CD4-positive, alpha-beta T cell (primary cell): ENCODE data around the gene FSTL3. TPM values are rescaled to one million over a fixed set of nuclear protein-coding genes. Genes with fewer than 3 reads are reported as not detected.

Experiments
- ATAC-seq: fragments of 200-7000 bp; cut with Tn5 transposase; one replicate; pipeline ENCODE4 v1.10.0; 2022; ENCODE audit warnings: mild to moderate bottlenecking; ENCODE audit not compliant: poor library complexity
- CTCF ChIA-PET: fragments of 350-600 bp; sonication (Branson Sonifier 250); formaldehyde crosslinking; loops from one replicate; lab custom pipeline; 2021; ENCODE audit warnings: antibody characterized with exemption, inconsistent platforms; lab: Charles Lee
- POLR2A ChIA-PET: fragments of 350-600 bp; sonication (Branson Sonifier 250); formaldehyde crosslinking; loops from one replicate; lab custom pipeline; 2021; ENCODE audit warnings: antibody characterized with exemption, inconsistent platforms; lab: Charles Lee
- DNase-seq, 14 experiments: peaks; one replicate each; pipeline ENCODE4 v3.0.0-alpha.2; 2013 to 2020; ENCODE audit warnings: mixed read lengths in 2 of 14
- H3K27ac ChIP-seq, 2 donors: one replicate each; pipeline versions ENCODE4 v1.5.1 to v1.7.0; 2013; ENCODE audit warnings: low read length in 2 of 2, low read depth in 1 of 2, mild to moderate bottlenecking in 1 of 2
- H3K27me3 ChIP-seq, 2 experiments: 1 replicate in 1 of 2; 2 replicates in 1 of 2; pipeline versions ENCODE4 v1.6.1 to v1.7.0; 2013; ENCODE audit warnings: low read length in 2 of 2, control low read depth in 1 of 2, mild to moderate bottlenecking in 1 of 2, moderate library complexity in 1 of 2; ENCODE audit not compliant: insufficient read depth in 2 of 2, control insufficient read depth in 1 of 2
- H3K36me3 ChIP-seq: one replicate; pipeline ENCODE4 v1.6.1; 2013; ENCODE audit warnings: low read length, control low read depth; ENCODE audit not compliant: insufficient read depth
- H3K4me1 ChIP-seq: one replicate; pipeline ENCODE4 v1.6.1; 2013; ENCODE audit warnings: low read length, control low read depth; ENCODE audit not compliant: insufficient read depth
- H3K4me3 ChIP-seq: one replicate; pipeline ENCODE4 v1.5.1; 2013; ENCODE audit warnings: mild to moderate bottlenecking, low read length, moderate library complexity
- H3K9me3 ChIP-seq, 2 experiments: 1 replicate in 1 of 2; 2 replicates in 1 of 2; pipeline versions ENCODE4 v1.6.1 to v1.7.0; 2013; ENCODE audit warnings: low read length in 2 of 2, mild to moderate bottlenecking in 2 of 2, control low read depth in 1 of 2, moderate library complexity in 1 of 2; ENCODE audit not compliant: control insufficient read depth in 1 of 2, insufficient read depth in 1 of 2
- H3K27ac Mint-ChIP-seq: one replicate; pipeline ENCODE4 v1.8.0; 2020; ENCODE audit warnings: mixed read lengths
- H3K27me3 Mint-ChIP-seq: one replicate; pipeline ENCODE4 v1.8.0; 2021; ENCODE audit warnings: mixed read lengths
- H3K36me3 Mint-ChIP-seq: one replicate; pipeline ENCODE4 v1.8.0; 2021; ENCODE audit warnings: low read depth, mixed read lengths
- H3K4me1 Mint-ChIP-seq: one replicate; pipeline ENCODE4 v1.8.0; 2021; ENCODE audit warnings: low read depth, mixed read lengths
- H3K4me3 Mint-ChIP-seq: one replicate; pipeline ENCODE4 v1.8.0; 2020; ENCODE audit warnings: mild to moderate bottlenecking, mixed read lengths
- H3K9me3 Mint-ChIP-seq: one replicate; pipeline ENCODE4 v1.8.0; 2020; ENCODE audit warnings: mixed read lengths
- intact Hi-C, 2 experiments: fragments of 100-400 bp; cut with DNase I in 1 of 2; cut with micrococcal nuclease in 1 of 2; formaldehyde crosslinking; loops; one replicate each; pipeline versions ENCODE4 v1.15.1 to v1.9.0; 2023 to 2025; cut with DNase I, micrococcal nuclease
- total RNA-seq, 174 experiments: library from RNA in 2 of 174; stranded (reverse) in 2 of 174; gene quantifications; one replicate each; pipeline ENCODE4 v1.2.3 and lab custom pipeline; 2021 to 2026
- TF ChIP-seq, protein P1 (sequence below): fragments of 200-600 bp; IDR thresholded peaks from one replicate; pipeline ENCODE4 v1.8.0; 2022; ENCODE audit warnings: antibody characterized with exemption, mild to moderate bottlenecking

Gene FSTL3
- total RNA-seq, 2 experiments from 2014 or later, result 2.2 to 3.4 TPM

DNA sequence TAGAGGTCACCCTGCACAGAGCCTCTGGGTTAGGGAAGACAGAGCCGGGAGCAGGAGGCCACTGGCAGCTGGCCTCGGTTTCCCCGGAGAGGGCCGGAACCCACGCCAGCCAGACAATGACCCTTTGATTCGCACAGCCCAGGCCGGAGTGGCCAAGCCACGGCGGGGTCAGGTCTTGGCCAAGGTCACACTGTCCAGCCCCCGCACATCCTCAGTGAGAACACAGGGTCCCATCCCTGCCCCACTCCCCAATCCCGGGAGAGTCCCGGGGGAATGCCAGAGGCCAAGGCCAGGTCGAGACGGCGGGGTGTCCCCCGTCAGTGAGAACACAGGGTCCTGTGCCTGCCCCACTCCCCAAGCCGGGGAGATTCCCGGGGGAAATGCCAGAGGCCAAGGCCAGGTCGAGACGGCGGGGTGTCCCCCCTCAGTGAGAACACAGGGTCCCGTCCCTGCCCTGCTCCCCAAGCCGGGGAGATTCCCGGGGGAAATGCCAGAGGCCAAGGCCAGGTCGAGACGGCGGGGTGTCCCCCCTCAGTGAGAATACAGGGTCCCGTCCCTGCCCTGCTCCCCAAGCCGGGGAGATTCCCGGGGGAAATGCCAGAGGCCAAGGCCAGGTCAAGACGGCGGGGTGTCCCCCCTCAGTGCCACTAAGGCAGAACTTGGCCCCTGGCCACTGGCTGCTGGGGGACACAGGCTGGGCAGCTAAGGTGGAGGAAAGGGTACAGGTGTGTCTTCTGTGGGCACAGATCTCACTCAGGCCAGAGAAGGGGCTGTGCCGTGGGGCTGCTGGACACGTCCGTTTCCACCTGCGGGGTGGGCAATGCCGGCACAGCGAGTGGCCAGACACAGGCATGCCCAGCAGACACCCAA, 1.7 kb upstream of the FSTL3 start:
- ATAC-seq (no peak), DNase-seq (no peak)
- POLR2A ChIA-PET, result no interaction called here

DNA sequence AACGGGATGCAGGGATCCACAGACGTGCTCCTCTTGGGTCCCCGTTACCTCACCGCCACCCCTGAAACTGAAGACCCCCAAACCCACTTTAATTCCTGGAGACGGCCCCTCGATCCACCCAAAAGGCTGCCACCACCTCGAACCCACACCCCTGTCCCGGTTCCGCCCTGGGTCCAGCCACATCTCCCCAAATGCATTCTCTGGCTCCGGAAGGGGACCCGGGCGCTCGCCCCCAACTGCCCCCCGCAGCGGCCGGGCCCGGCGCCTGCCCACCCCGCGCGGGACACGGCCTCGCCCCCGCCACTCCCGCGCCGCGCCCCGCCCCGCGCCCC, 219 bp upstream of the FSTL3 start:
- Mint-ChIP-seq H3K9me3 (no peaks in the 10 kb centered on the region), H3K4me1 (peaks cover 5% of the 10 kb centered on the region), H3K27me3 (peaks cover 20% of the 10 kb centered on the region), H3K36me3 (no peaks in the 10 kb centered on the region), H3K4me3 (no peak overlapping the region), H3K27ac (no peak overlapping the region)
- ChIA-PET POLR2A (no interaction called here), CTCF (no interaction called here)
- TF ChIP-seq, protein P1, sequence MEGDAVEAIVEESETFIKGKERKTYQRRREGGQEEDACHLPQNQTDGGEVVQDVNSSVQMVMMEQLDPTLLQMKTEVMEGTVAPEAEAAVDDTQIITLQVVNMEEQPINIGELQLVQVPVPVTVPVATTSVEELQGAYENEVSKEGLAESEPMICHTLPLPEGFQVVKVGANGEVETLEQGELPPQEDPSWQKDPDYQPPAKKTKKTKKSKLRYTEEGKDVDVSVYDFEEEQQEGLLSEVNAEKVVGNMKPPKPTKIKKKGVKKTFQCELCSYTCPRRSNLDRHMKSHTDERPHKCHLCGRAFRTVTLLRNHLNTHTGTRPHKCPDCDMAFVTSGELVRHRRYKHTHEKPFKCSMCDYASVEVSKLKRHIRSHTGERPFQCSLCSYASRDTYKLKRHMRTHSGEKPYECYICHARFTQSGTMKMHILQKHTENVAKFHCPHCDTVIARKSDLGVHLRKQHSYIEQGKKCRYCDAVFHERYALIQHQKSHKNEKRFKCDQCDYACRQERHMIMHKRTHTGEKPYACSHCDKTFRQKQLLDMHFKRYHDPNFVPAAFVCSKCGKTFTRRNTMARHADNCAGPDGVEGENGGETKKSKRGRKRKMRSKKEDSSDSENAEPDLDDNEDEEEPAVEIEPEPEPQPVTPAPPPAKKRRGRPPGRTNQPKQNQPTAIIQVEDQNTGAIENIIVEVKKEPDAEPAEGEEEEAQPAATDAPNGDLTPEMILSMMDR, result no peak
- ATAC-seq (no peak), DNase-seq (no peak)
- H3K9me3 ChIP-seq, result peaks cover 0 to 17% of the 10 kb centered on the region in 2 experiments
- H3K36me3 ChIP-seq, result no peaks in the 10 kb centered on the region
- intact Hi-C loops, result no loop called here
- peaks cover 27 to 32% of the 10 kb centered on the region in 2 experiments for H3K27me3 ChIP-seq
- H3K27ac ChIP-seq, result no peak overlapping the region
- H3K4me3 ChIP-seq, result no peak overlapping the region
- H3K4me1 ChIP-seq, result peaks cover 32% of the 10 kb centered on the region

More for the DNA sequence above, 1.7 kb upstream of the FSTL3 start:
- H3K4me3 Mint-ChIP-seq, result no peak overlapping the region
- intact Hi-C loops, result no loop called here
- Histone ChIP-seq H3K9me3 (peaks cover 0 to 17% of the 10 kb centered on the region in 2 experiments), H3K4me3 (no peak overlapping the region), H3K27ac (no peak overlapping the region), H3K27me3 (peaks cover 27 to 35% of the 10 kb centered on the region in 2 experiments), H3K36me3 (no peaks in the 10 kb centered on the region), H3K4me1 (peaks cover 26% of the 10 kb centered on the region)
- H3K9me3 Mint-ChIP-seq, result no peaks in the 10 kb centered on the region
- H3K4me1 Mint-ChIP-seq, result peaks cover 5% of the 10 kb centered on the region
- CTCF ChIA-PET, result no interaction called here
- H3K36me3 Mint-ChIP-seq, result no peaks in the 10 kb centered on the region
- no peak overlapping the region for H3K27ac Mint-ChIP-seq
- TF ChIP-seq, protein P1, result no peak
- peaks cover 20% of the 10 kb centered on the region for H3K27me3 Mint-ChIP-seq

DNA sequence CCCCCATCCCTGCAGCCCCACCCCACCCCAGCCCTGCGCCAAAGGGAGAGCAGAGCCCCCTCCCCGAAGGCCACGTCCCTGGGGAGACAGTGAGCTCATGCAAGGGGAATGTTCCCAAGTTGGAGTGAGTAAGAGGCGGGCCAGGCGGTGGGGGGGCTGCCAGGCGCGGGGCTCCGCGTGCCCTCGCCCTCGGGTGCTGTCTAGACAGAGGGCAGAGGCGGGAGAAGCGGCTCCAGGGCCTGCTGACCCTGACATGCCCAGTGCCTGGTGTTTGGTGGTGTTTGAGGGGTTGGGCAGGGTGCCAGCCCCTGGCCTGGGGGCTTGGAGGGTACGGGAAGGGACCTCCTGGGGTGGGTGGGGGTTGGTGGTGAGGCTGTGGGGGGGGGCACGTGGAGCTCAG, 1.0 kb downstream of the FSTL3 start:
- Histone ChIP-seq H3K36me3 (no peaks in the 10 kb centered on the region), H3K27me3 (peaks cover 25 to 32% of the 10 kb centered on the region in 2 experiments), H3K9me3 (peaks cover 0 to 22% of the 10 kb centered on the region in 2 experiments), H3K4me1 (peaks cover 40% of the 10 kb centered on the region), H3K4me3 (no peak overlapping the region), H3K27ac (no peak overlapping the region)
- DNase-seq, result peak in 1 of 14 experiments; percentile 45
- Mint-ChIP-seq H3K4me1 (peaks cover 5% of the 10 kb centered on the region), H3K4me3 (no peak overlapping the region), H3K27ac (no peak overlapping the region), H3K9me3 (no peaks in the 10 kb centered on the region), H3K27me3 (peaks cover 20% of the 10 kb centered on the region), H3K36me3 (no peaks in the 10 kb centered on the region)
- ChIA-PET POLR2A (interaction anchor here (4.4 kb wide), 1 partner anchor 14 kb away, joined by 45 read pairs; the partner anchor contains the start of gene RNF126), CTCF (interaction anchor here (1.3 kb wide), 1 partner anchor 93 kb away, joined by 3 read pairs; no protein-coding TSS in a partner anchor)
- intact Hi-C loops, result no loop called here
- TF ChIP-seq, protein P1, result no peak
- no peak for ATAC-seq
